Upper lobe of right lung (tissue), 1 donor: Measurements from ENCODE around the gene UBR4. TPM values are rescaled to one million over a fixed set of nuclear protein-coding genes. Genes with fewer than 3 reads are reported as not detected.

Experiments used
- ATAC-seq: fragments of 200-7000 bp; cut with Tn5 transposase; one replicate; pipeline ENCODE4 v1.9.1; 2020; ENCODE audit warnings: mild to moderate bottlenecking, moderate library complexity
- DNase-seq: peaks from one replicate; pipeline ENCODE4 v3.0.0-alpha.2; 2020
- H3K27ac ChIP-seq: fragments of 200-600 bp; one replicate; pipeline ENCODE4 v1.8.0; 2022
- H3K27me3 ChIP-seq: fragments of 200-600 bp; one replicate; pipeline ENCODE4 v1.8.0; 2022; ENCODE audit warnings: mild to moderate bottlenecking
- H3K36me3 ChIP-seq: fragments of 200-600 bp; one replicate; pipeline ENCODE4 v1.8.0; 2022
- H3K4me1 ChIP-seq: fragments of 200-600 bp; one replicate; pipeline ENCODE4 v1.8.0; 2022
- H3K4me3 ChIP-seq: fragments of 200-600 bp; one replicate; pipeline ENCODE4 v1.8.0; 2022; ENCODE audit warnings: mild to moderate bottlenecking
- H3K9me3 ChIP-seq: fragments of 200-600 bp; one replicate; pipeline ENCODE4 v1.8.0; 2022
- CTCF ChIP-seq: fragments of 200-600 bp; IDR thresholded peaks from one replicate; pipeline ENCODE4 v1.8.0; 2022; ENCODE audit warnings: antibody characterized with exemption
- intact Hi-C: fragments of 100-400 bp; cut with DNase I; formaldehyde crosslinking; loops from one replicate; pipeline ENCODE4 v1.11.0; 2022
- total RNA-seq: library from RNA; stranded (reverse); fragmentation: NEBNext Ultra II Directional; extraction: Animal tissue kit (Norgen Biotek cat#: 25700); gene quantifications from one replicate; pipeline ENCODE4 v1.2.1, GENCODE V29; 2021
- donor health status: DM: no; HTN: yes; CAD: no; lungs with severe emphysema.

The UBR4 gene
- total RNA-seq, 1 donor from 2014 or later, result 110 TPM

GRCh38 chr1:19086176-19086875 lies 123.7 kb downstream of the UBR4 start:
- peak; percentile 58 for ATAC-seq

GRCh38 chr1:19084206-19084738 lies 125.8 kb downstream of the UBR4 start:
- Histone ChIP-seq H3K4me1 (peaks cover 20% of the 10 kb centered on the region), H3K4me3 (no peak overlapping the region), H3K9me3 (no peaks in the 10 kb centered on the region), H3K36me3 (peaks cover 92% of the 10 kb centered on the region), H3K27ac (no peak overlapping the region), H3K27me3 (no peaks in the 10 kb centered on the region)
- intact Hi-C loops, result loop anchor here (10.0 kb wide), 1 partner anchor 179 kb away; the partner anchor contains the start of gene ALDH4A1
- ATAC-seq (no peak), DNase-seq (no peak)
- no peak for TF ChIP-seq CTCF

More at GRCh38 chr1:19086176-19086875, 123.7 kb downstream of the UBR4 start:
- DNase-seq, result no peak
- Histone ChIP-seq H3K9me3 (no peaks in the 10 kb centered on the region), H3K4me3 (no peak overlapping the region), H3K4me1 (peaks cover 19% of the 10 kb centered on the region), H3K27me3 (no peaks in the 10 kb centered on the region), H3K36me3 (peaks cover 96% of the 10 kb centered on the region), H3K27ac (peak overlapping the region; percentile 11)
- no peak for TF ChIP-seq CTCF
- intact Hi-C loops, result loop anchor here (10.0 kb wide), 1 partner anchor 182 kb away; the partner anchor contains the start of gene ALDH4A1

- ATAC-seq (no peak), DNase-seq (no peak)
- Histone ChIP-seq H3K27me3 (no peaks in the 10 kb centered on the region), H3K4me1 (peaks cover 23% of the 10 kb centered on the region), H3K36me3 (peaks cover 92% of the 10 kb centered on the region), H3K4me3 (no peak overlapping the region), H3K9me3 (no peaks in the 10 kb centered on the region), H3K27ac (no peak overlapping the region)
- TF ChIP-seq CTCF, result no peak
- intact Hi-C loops, result loop anchor here (10.0 kb wide), 1 partner anchor 178 kb away; the partner anchor contains the start of gene ALDH4A1
These were observed 127.0 kb downstream of the UBR4 start for GRCh38 chr1:19083081-19083480.

- H3K27me3 ChIP-seq, result no peaks in the 10 kb centered on the region
- no peaks in the 10 kb centered on the region for H3K9me3 ChIP-seq
- DNase-seq (no peak), ATAC-seq (peak; percentile 67)
- no peak overlapping the region for H3K4me3 ChIP-seq
- H3K27ac ChIP-seq, result peak overlapping the region; percentile 52
- intact Hi-C loops, result loop anchor here (10.0 kb wide), 1 partner anchor 177 kb away; the partner anchor contains the start of gene ALDH4A1
- TF ChIP-seq CTCF, result no peak
- peaks cover 12% of the 10 kb centered on the region for H3K4me1 ChIP-seq
- H3K36me3 ChIP-seq, result peaks cover 92% of the 10 kb centered on the region
These were observed 128.7 kb downstream of the UBR4 start for GRCh38 chr1:19081218-19081893.

GRCh38 chr1:19080721-19081120 lies 129.3 kb downstream of the UBR4 start:
- Histone ChIP-seq H3K9me3 (no peaks in the 10 kb centered on the region), H3K36me3 (peaks cover 92% of the 10 kb centered on the region), H3K4me3 (no peak overlapping the region), H3K4me1 (peaks cover 11% of the 10 kb centered on the region), H3K27ac (peak overlapping the region; percentile 52), H3K27me3 (no peaks in the 10 kb centered on the region)
- DNase-seq (no peak), ATAC-seq (no peak)
- TF ChIP-seq CTCF, result no peak
- intact Hi-C loops, result loop anchor here (10.0 kb wide), 1 partner anchor 176 kb away; the partner anchor contains the start of gene ALDH4A1
